Fibroblast of pulmonary artery (primary cell): Measurements from ENCODE around the gene AASDH.

ENCODE experiments used
- DNase-seq: peaks from one replicate; pipeline ENCODE4 v3.0.0-alpha.2; 2010; ENCODE audit warnings: low read depth
- H3K4me3 ChIP-seq: replicated peaks from 2 replicates; pipeline ENCODE4 v1.5.1; 2011; ENCODE audit warnings: low read depth, mild to moderate bottlenecking, control low read depth, low read length, moderate library complexity
- TF ChIP-seq, protein P1 (sequence below): IDR thresholded peaks from 2 replicates; pipeline ENCODE4 v1.5.1; 2011; ENCODE audit warnings: mild to moderate bottlenecking, control low read depth, low read length, inconsistent platforms; ENCODE audit errors: missing control alignments

AASDH gene

DNA sequence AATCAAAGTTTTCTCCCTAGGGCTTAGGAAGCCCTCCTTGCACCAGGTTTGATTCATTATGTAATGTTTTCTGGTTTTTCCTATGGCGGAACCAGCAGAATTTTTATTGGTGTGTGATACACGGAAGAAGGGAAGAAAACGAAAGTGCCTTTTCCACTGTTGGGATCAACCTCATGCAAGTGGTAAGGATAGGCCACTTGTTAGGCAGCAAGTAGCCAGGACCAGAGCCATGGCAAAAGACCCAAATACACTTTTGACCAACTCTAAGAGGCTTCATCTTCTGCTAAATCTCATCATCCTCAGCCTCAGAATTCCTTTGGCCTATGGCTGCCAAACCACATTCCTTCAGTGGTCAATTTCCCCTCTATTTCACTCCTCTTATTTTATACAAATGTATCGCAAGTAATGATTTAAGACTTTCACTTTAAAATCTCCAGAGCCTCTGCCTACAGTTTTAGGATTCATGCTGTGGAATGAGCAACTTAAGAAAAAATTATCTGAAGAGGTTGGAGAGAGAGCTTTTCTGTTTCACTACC lies 26.9 kb upstream of the AASDH start:
- TF ChIP-seq, protein P1, sequence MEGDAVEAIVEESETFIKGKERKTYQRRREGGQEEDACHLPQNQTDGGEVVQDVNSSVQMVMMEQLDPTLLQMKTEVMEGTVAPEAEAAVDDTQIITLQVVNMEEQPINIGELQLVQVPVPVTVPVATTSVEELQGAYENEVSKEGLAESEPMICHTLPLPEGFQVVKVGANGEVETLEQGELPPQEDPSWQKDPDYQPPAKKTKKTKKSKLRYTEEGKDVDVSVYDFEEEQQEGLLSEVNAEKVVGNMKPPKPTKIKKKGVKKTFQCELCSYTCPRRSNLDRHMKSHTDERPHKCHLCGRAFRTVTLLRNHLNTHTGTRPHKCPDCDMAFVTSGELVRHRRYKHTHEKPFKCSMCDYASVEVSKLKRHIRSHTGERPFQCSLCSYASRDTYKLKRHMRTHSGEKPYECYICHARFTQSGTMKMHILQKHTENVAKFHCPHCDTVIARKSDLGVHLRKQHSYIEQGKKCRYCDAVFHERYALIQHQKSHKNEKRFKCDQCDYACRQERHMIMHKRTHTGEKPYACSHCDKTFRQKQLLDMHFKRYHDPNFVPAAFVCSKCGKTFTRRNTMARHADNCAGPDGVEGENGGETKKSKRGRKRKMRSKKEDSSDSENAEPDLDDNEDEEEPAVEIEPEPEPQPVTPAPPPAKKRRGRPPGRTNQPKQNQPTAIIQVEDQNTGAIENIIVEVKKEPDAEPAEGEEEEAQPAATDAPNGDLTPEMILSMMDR: no peak
- DNase-seq: peak; percentile 22
- H3K4me3 ChIP-seq: no peak overlapping the region

GRCh38 chr4:56410247-56411062 lies 23.2 kb upstream of the AASDH start:
- peak overlapping the region; percentile 55 for H3K4me3 ChIP-seq
- TF ChIP-seq, protein P1: no peak
- peak; percentile 98 for DNase-seq

DNA sequence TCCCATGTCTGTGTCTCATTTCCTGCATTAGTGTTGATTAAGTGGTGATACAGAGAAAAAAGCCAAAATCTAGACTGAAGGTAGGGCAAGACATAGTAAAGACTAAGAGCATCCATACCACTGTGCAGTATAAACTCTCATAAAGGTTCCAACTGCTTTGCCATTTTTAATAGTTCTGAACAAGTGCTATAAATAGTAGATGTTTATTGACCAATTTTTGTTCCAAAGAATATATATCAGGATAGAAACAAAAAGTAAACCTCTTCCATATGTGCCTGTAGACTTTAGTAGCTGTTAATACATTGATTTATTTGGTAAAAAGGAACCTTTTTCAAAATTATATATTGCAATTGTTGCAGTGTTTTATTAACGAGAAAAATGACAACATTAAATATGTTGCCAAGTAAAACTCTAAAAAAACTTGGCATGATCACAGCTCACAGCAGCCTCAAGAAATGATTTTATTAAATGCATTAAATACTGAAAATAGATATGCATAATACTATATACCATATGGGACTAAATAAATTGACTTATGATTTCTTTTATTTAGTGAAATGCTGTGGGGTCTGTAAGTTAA lies 22.3 kb upstream of the AASDH start:
- peak; percentile 30 for DNase-seq
- TF ChIP-seq, protein P1: no peak
- H3K4me3 ChIP-seq: peak overlapping the region; percentile 55

- DNase-seq: no peak
- H3K4me3 ChIP-seq: no peak overlapping the region
- TF ChIP-seq, protein P1: no peak
Observed at GRCh38 chr4:56408978-56409377, 21.7 kb upstream of the AASDH start.

GRCh38 chr4:56406151-56406550 lies 18.9 kb upstream of the AASDH start:
- DNase-seq: no peak
- no peak overlapping the region for H3K4me3 ChIP-seq
- TF ChIP-seq, protein P1: no peak

DNA sequence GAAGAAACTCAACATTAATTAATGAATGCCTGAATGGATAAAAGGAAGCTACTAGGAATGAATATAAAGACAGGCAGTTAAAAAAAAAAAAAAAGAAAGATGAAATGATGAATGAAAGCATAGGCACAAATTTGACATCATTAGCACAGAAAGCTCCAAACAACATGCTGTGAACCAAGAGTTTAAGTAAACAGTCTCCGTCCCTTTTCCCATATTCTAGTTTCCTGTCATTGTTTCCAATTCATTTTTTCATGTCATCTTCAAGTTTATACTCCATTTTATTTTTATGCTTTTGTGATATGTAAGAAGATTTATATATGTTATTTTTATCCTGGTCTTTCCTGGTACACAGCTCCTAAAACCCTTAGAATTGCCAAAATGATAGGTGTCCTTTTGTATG lies 17.7 kb upstream of the AASDH start:
- TF ChIP-seq, protein P1: no peak
- H3K4me3 ChIP-seq: no peak overlapping the region
- DNase-seq: peak; percentile 18
